GM04503 (cell line): ENCODE results near the gene FNBP1L.

Source experiments
- DNase-seq: peaks from one replicate; pipeline ENCODE4 v3.0.0-alpha.2; 2012; ENCODE audit warnings: low read depth

FNBP1L gene

GRCh38 chr1:93447481-93448291 is at the start of gene FNBP1L:
FNBP1L (plus strand) TSS chr1:93448118; CDS start chr1:93448282, 164 bp downstream.
- DNase-seq: no peak

- no peak for DNase-seq
Observed at GRCh38 chr1:93399781-93400180, 48.1 kb upstream of the FNBP1L start.

GRCh38 chr1:93408203-93408602 is 39.7 kb upstream of the FNBP1L start:
- no peak for DNase-seq

- DNase-seq: no peak
Observed at GRCh38 chr1:93411000-93411399, 36.9 kb upstream of the FNBP1L start.

GRCh38 chr1:93414749-93415148 is 33.2 kb upstream of the FNBP1L start:
- DNase-seq: no peak

- no peak for DNase-seq
Observed at GRCh38 chr1:93415296-93415695, 32.6 kb upstream of the FNBP1L start.

- no peak for DNase-seq
Observed at GRCh38 chr1:93416183-93416582, 31.7 kb upstream of the FNBP1L start.

GRCh38 chr1:93419344-93419743 is 28.6 kb upstream of the FNBP1L start:
- no peak for DNase-seq

- no peak for DNase-seq
Observed at GRCh38 chr1:93420400-93420799, 27.5 kb upstream of the FNBP1L start.

- no peak for DNase-seq
Observed at GRCh38 chr1:93426181-93426580, 21.7 kb upstream of the FNBP1L start.

- DNase-seq: no peak
Observed at GRCh38 chr1:93427656-93428055, 20.3 kb upstream of the FNBP1L start.

- no peak for DNase-seq
Observed at GRCh38 chr1:93433407-93433961, 14.4 kb upstream of the FNBP1L start.

GRCh38 chr1:93434088-93434487 is 13.8 kb upstream of the FNBP1L start:
- no peak for DNase-seq

- DNase-seq: no peak
Observed at GRCh38 chr1:93434987-93435386, 12.9 kb upstream of the FNBP1L start.

GRCh38 chr1:93435443-93435842 is 12.5 kb upstream of the FNBP1L start:
- DNase-seq: no peak

- DNase-seq: no peak
Observed at GRCh38 chr1:93436496-93436895, 11.4 kb upstream of the FNBP1L start.

GRCh38 chr1:93437976-93438605 is 9.8 kb upstream of the FNBP1L start:
- DNase-seq: no peak

GRCh38 chr1:93438716-93439115 is 9.2 kb upstream of the FNBP1L start:
- DNase-seq: no peak

- DNase-seq: no peak
Observed at GRCh38 chr1:93440272-93440671, 7.6 kb upstream of the FNBP1L start.

- DNase-seq: no peak
Observed at GRCh38 chr1:93440706-93441105, 7.2 kb upstream of the FNBP1L start.

- DNase-seq: no peak
Observed at GRCh38 chr1:93441589-93441988, 6.3 kb upstream of the FNBP1L start.

GRCh38 chr1:93442008-93442666 is 5.8 kb upstream of the FNBP1L start:
- DNase-seq: peak; percentile 37

GRCh38 chr1:93442741-93443140 is 5.2 kb upstream of the FNBP1L start:
- no peak for DNase-seq
